Measurements from ENCODE around the gene KIF13A.

DNA sequence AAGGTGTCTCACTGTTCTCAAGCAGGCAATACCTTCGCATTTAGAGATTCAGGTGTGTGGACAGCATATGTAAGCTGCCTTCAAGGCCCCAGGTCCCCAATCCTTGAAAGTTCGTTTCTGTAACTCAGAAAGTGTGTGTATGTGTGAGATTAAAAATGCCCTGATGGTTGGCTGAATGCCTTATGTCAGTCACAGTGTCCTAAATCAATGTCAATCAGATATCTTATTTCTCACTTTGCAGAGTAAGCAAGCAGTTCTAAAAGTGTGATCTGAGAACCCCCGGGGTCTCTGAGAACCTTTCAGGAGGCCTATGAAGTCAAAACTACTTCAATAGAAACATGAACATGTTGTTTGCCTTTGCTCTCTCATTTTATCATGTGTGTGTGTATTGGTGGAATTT lies 157.5 kb downstream of the KIF13A start:
- TF ChIP-seq ZBTB8A (IDR thresholded peaks at IDR 0.05; ENCODE audit: partially characterized antibody), result no peak
- no peak for TF ChIP-seq TARDBP (IDR thresholded peaks at IDR 0.05)
- TF ChIP-seq EZH2 (IDR thresholded peaks at IDR 0.05; ENCODE audit: borderline replicate concordance, low read depth, low read length), result no peak
- TF ChIP-seq, protein P1, sequence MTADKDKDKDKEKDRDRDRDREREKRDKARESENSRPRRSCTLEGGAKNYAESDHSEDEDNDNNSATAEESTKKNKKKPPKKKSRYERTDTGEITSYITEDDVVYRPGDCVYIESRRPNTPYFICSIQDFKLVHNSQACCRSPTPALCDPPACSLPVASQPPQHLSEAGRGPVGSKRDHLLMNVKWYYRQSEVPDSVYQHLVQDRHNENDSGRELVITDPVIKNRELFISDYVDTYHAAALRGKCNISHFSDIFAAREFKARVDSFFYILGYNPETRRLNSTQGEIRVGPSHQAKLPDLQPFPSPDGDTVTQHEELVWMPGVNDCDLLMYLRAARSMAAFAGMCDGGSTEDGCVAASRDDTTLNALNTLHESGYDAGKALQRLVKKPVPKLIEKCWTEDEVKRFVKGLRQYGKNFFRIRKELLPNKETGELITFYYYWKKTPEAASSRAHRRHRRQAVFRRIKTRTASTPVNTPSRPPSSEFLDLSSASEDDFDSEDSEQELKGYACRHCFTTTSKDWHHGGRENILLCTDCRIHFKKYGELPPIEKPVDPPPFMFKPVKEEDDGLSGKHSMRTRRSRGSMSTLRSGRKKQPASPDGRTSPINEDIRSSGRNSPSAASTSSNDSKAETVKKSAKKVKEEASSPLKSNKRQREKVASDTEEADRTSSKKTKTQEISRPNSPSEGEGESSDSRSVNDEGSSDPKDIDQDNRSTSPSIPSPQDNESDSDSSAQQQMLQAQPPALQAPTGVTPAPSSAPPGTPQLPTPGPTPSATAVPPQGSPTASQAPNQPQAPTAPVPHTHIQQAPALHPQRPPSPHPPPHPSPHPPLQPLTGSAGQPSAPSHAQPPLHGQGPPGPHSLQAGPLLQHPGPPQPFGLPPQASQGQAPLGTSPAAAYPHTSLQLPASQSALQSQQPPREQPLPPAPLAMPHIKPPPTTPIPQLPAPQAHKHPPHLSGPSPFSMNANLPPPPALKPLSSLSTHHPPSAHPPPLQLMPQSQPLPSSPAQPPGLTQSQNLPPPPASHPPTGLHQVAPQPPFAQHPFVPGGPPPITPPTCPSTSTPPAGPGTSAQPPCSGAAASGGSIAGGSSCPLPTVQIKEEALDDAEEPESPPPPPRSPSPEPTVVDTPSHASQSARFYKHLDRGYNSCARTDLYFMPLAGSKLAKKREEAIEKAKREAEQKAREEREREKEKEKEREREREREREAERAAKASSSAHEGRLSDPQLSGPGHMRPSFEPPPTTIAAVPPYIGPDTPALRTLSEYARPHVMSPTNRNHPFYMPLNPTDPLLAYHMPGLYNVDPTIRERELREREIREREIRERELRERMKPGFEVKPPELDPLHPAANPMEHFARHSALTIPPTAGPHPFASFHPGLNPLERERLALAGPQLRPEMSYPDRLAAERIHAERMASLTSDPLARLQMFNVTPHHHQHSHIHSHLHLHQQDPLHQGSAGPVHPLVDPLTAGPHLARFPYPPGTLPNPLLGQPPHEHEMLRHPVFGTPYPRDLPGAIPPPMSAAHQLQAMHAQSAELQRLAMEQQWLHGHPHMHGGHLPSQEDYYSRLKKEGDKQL (CRISPR knock-in tag; IDR thresholded peaks at IDR 0.05; ENCODE audit: borderline replicate concordance), result no peak
